22Rv1 (cell line): Measurements from ENCODE around the gene CYP2S1.

Experiments
- ZFX ChIP-seq: fragments of 450-650 bp; IDR thresholded peaks from 2 replicates; pipeline ENCODE4 v1.6.1; 2017; ENCODE audit warnings: antibody characterized with exemption, borderline replicate concordance
- TF ChIP-seq, protein P1 (sequence below): fragments of 450-650 bp; IDR thresholded peaks from 2 replicates; pipeline ENCODE4 v1.5.1; 2017; ENCODE audit warnings: mild to moderate bottlenecking

DNA sequence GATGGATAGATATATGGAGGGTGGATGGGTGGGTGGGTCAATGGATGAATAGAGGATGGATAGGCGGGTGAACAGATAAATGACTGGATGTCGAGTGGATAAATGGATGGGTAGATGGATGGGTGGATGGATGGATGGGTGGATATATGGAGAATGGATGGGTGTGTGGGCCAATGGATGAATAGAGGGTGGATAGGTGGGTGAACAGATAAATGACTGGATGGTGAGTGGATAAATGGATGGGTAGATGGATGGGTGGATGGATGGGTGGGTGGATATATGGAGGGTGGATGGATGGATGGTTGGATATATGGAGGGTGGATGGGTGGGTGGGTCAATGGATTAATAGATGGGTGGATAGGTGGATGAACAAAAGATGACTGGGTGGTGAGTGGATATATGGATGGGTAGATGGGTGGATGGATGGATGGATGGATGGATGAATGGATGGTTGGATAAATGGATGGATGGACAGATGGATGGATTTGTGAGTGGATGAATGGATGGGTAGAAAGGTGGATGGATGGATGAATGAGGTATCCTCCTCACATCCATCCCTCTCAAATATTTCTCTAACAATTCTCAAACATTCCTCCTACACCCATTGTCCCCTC is 47.0 kb downstream of the CYP2S1 start:
- TF ChIP-seq, protein P1, sequence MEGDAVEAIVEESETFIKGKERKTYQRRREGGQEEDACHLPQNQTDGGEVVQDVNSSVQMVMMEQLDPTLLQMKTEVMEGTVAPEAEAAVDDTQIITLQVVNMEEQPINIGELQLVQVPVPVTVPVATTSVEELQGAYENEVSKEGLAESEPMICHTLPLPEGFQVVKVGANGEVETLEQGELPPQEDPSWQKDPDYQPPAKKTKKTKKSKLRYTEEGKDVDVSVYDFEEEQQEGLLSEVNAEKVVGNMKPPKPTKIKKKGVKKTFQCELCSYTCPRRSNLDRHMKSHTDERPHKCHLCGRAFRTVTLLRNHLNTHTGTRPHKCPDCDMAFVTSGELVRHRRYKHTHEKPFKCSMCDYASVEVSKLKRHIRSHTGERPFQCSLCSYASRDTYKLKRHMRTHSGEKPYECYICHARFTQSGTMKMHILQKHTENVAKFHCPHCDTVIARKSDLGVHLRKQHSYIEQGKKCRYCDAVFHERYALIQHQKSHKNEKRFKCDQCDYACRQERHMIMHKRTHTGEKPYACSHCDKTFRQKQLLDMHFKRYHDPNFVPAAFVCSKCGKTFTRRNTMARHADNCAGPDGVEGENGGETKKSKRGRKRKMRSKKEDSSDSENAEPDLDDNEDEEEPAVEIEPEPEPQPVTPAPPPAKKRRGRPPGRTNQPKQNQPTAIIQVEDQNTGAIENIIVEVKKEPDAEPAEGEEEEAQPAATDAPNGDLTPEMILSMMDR: no peak
- no peak for TF ChIP-seq ZFX
